NCI-H1092 treated with DMSO at 0.1 percent for 48 hours (cell line): ENCODE data around the gene IGF2BP2.
"Not testable (repeated sequence)": the region's sequence is repeated elsewhere in the genome, so short reads cannot be mapped to it uniquely, and the experiment has no call there.

Experiments used
- DNase-seq: peaks from one replicate; lab custom pipeline; 2025; lab: John Stamatoyannopoulos, UW

Gene IGF2BP2

DNA sequence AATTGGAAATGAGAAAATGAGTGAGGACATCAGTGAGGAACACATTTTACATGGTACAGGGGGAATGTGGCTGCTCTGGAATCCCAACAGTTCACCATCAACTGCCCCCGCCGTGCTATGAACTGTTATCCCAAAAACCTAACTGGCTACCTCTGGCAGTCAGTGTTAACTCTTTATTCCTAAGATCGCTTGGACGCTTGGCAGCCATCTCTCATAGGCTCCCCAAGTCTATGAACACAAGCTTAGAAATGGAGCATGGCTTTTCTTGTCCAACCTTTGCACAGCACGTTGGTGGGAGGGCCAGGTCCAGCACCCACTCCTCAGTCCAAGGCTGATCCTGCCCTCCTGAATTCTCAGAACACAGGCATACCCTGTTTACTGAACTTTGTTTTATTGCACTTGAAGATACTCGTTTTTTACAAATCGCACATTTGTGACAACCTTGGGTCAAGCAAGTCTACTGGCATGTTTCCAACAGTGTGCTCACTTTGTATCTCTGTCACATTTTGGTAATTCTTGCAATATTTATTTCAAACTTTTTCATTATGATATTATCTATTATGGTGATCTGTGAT, 185.1 kb downstream of the IGF2BP2 start:
- no peak for DNase-seq

DNA sequence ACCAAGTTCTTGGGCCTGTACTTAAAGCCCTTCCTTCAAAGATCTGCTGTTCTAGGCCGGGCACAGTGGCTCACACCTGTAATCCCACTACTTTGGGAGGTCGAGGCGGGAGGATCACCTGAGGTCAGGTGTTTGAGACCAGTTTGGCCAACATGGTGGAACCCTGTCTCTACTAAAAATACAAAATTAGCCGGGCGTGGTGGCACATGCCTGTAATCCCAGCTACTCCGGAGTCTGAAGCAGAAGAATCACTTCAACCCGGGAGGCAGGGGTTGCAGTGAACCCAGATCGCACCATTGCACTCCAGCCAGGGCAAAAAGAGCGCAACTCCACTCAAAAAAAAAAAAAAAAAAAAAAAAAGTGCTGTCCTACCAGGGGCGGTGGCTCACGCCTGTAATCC, 186.2 kb downstream of the IGF2BP2 start:
- not testable (repeated sequence) for DNase-seq

DNA sequence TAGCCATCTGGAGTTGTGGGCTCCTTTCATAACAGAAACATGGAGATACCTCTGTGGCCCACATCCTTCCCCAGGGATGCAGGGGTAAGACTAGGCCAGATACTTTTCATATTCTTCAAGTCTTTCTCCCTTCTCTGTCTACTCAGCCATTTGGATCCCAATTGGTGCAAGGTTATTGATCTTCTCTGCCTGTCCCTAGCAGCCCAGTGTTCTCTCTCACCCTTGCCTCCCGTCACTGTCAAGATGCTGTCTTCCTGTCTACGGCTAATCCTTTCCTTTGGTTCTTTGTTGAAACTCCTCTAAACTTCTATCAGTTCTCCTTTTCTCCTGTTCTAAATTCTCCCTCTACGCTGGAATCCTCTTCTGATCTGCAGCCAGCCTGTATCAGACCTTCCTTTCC, 187.5 kb downstream of the IGF2BP2 start:
- no peak for DNase-seq

DNA sequence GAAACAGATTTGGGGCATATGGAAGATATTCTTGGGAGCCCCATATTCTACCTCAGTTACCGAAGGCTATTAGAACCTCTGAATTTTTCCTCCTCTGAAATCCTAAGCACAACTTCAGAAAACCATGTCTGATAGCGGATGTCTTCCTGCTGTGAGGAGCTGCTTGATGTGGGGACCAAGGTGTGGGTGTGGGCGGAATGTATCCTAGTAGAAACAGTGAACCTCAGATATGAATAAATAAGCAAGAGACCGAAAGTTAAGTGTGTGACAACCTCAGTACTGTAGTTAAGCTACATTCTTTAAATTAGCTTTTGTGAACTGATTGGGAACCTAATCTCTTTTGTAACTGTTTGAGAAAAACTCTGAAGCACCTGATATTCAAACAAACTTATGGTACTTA, 191.8 kb downstream of the IGF2BP2 start:
- DNase-seq = no peak

DNA sequence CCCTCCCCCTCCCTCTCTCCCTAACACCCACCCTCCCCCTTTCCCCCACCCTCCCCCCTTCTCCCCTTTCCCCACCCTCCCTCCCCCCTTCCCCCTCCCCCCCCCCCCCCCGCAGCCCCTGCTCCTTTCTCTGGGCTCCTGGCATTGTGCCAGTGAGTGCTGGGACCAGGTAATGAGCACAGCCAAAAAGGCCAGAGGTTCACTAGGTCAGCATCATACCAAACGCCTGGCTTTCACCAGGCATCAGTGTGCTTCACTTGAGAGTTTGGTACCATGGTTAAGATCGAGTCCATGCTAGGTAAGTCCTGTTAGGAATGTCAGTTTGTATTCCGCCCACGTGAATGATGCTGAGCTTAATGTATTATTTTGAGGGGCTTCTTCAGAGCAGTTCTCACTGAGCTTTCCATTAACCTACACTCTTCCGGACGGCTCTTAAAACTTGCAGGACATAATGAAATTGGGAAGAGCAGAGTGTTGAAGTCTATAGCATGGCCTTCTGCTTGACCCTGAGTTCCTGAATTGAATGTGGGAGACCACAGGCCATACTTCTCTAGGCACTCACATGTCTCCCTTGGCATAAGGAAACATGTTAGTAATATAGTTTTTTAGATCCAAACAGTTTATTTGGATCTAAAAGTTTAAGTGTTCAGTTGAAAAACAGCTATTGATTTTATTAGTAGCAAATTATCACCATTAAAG, 193.2 kb downstream of the IGF2BP2 start:
- no peak for DNase-seq

DNA sequence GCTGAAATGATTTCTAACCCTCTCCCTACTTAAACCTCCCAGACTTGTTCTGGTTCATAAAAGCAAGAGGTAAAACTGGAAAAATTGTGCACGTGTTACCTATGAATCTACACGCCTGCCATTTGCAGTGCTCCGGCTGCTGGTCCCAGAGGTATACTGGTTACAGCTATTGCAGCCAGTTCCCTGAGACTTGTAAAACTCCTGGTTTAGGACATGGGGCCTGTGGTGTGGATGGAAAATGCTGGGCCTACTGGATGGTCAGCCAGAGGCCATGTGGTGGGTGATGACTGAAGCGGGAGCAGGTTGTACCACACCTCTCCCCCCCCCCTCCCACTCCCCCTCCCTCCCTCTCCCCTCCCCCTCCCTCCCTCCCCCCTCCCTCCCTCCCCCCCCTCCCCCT, 193.7 kb downstream of the IGF2BP2 start:
- no peak for DNase-seq

DNA sequence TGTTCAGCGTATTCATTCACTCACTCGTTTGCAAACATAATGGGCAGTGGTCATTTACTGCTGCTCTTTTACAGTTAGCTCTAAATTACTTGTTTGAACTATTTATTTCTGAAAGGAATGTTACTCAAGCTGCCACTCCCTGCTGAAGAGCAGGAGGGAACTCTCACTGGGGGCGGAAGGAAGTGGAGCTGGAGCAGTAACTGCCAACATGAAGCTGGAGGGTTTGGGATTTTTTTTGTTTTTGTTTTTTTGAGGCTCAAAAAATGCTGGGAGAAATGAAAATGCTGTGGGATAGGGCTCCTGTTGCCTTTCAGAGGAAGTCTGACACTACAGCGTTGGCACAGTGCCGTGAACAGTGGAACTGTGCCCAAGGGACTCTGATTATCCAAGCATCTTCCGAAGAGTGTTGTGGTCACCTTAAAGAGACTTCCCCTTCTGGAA, 194.6 kb downstream of the IGF2BP2 start:
- no peak for DNase-seq

DNA sequence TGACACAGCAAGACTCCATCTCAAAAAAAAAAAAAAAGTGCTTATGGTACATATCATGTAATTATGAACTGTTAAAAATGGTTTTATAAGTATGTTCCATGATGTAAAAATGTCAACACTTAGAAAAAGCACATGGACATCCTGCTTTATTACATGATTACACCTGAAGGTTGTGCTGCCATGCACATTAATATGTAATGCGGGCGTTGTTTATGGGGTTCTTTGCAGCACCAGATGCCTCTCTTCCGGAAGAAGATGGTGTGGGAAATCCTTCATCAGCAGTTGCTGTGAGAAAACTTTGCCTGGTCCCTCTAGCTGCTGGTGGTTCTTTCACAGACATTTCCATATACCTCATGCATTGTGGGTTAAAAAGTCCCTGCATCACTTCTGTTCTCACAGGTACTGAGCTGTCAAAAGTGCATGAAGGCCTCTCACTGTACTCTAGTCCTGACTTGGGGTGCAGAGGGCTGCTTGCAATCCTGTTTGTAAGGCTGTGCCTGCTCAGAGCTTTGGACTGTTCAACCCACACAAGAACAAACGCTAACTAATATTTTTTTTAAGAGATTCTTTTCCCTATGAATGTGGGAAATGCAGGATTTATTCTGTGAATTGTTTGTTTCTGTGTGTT, 195.2 kb downstream of the IGF2BP2 start:
- DNase-seq = no peak

DNA sequence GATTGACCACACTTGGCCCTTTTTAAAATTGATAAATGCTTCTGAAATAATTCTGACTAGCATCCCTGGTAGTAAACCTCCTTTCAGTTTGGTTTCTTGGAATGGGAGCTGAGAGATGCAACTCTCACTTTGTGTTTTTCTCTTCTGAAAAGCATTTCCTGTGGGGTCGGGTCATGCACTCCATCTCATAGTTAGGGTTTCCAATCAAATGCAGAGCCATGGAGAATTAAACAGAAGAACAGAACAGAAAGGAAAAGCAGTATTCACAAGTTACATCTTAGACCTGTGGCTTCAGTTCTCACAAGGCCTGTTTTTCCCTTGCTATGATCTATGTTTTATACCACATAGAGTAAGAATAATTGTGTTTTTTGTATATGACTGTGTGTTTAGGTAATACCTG, 199.1 kb downstream of the IGF2BP2 start:
- no peak for DNase-seq

DNA sequence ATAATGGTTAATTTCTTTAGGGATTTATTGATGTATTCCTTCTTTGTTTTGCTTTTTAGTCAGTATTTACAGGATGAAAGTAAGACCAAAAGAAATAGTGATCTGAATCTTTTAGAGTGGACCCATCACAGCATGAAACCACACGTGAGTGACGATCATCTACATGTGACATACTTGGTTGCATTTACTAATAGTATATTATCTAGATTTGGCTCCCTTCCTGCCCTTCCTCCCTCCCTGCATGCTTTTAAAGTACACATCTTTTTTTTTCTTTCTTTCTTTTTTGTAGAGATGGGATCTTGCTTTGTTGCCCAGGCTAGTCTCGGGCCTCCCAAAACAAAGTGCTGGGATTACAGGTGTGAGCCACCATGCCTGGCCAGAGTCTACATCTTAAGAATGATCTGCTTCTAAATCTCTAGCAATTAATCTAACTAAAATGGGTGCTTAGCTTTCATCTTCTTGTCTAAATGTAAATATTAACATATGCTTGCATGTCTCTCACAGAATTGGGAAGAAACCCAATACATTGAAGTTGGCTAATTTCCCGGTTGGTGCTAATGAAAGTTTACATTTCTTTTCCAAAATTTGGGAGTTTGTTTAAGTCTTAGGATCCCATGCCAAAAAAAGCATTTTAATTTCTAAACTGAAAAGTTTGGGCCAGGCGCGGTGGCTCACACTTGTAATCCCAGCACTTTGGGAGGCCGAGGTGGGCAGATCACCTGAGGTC, 200.7 kb downstream of the IGF2BP2 start:
- no peak for DNase-seq

DNA sequence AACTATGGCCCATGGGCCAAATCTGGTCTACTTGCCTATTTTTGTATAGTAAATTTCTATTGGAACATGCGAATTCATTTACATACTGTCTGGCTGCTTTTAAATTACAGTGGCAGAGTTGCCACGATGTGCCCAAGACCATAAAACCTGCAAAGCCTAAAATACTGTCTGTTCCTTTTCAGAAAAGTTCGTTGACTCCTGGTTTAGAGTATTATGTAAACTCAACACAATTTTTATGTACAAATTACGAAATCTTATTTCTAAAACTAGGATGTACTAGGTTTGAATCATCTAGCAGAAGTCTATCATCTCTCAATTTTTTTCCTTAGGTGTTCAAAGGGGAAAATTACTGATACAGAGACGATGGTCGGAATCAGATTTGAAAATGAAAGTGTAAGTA, 211.8 kb downstream of the IGF2BP2 start:
- DNase-seq = no peak

DNA sequence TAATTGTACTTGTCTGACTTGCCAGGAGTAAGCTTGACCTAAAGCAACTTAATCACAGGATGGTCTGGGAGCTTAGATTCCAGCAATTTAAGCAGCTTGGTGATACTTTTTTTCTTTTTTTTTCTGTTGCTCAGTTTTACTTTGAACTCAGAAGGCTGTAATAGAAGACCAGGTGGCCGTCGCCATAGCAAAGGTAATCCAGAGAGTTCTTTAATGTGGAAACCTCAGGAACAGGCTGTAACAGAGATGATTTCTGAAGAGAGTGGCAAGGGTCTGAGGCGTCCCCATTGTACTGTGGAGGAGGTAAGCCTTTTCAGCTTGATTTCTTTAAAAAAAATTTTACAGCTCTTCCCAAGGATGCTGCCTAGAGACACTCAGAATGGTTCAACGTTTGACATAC, 218.6 kb downstream of the IGF2BP2 start:
- DNase-seq = no peak

DNA sequence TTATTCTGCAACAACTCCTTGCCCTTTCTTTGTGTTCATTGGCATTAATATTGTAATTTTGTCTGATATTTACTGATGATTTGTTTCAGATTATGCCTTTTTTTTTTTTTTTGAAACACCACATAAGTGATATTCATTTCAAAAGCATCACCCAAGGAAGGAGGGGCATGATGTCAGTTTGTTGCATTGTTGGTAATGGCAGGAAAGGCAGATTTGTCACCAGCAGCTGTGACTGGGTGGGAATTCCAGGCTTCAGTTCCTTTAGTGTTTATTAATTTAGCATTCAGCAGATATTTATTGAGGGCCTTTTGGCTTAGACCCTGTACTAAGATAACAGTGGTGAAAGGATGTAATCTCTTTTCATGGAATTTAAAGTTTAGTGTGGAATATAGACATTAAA, 219.3 kb downstream of the IGF2BP2 start:
- DNase-seq = no peak

DNA sequence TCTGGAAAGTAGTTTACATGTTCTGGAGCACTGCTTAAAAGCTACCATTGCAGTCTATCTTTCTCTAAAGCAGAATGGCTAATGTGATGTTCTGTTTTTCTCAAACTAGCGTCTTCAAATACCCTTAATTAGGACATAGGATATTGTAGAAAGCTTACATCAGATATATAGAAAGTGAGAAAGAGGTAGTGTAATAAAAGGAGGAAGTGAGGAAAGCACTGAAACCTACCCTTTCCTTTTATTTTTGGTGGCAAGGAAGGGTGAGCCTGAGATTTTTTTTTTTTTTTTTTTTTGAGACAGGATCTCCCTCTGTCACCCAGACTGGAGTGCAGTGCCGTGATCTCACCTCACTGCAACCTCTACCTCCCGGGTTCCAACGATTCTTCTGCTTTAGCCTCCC, 229.3 kb downstream of the IGF2BP2 start:
- no peak for DNase-seq

DNA sequence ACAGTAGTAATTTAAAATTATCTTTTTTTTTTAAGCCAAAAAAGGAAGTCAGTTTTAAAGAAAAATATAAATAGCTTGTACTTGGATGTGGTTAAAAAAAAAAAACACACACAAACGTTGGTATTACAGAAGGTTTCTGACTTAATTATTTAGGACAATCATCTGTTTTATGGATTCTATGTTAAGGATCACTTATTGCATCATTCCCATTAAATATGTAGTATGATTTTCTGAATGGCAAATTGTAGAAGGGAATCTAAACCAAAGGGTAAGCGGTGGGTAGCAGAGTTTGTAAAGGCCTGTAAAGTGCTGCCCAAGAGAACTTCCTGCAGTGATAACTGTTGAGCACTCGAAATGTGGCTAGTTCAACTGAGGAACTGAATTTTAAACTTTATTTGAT, 230.8 kb downstream of the IGF2BP2 start:
- DNase-seq = no peak
